GM19397 (cell line): ENCODE measurements around the gene BRD4.

Experiments
- ATAC-seq: cut with Tn5 transposase; IDR thresholded peaks from one replicate; pipeline ENCODE4 v1.9.1; 2021; ENCODE audit warnings: mild to moderate bottlenecking, moderate library complexity; ENCODE audit not compliant: unreplicated experiment

BRD4 gene

GRCh38 chr19:15274477-15274876, 57.9 kb downstream of the BRD4 start:
- no peak for ATAC-seq

GRCh38 chr19:15269806-15270205, 62.5 kb downstream of the BRD4 start:
- ATAC-seq = no peak

DNA sequence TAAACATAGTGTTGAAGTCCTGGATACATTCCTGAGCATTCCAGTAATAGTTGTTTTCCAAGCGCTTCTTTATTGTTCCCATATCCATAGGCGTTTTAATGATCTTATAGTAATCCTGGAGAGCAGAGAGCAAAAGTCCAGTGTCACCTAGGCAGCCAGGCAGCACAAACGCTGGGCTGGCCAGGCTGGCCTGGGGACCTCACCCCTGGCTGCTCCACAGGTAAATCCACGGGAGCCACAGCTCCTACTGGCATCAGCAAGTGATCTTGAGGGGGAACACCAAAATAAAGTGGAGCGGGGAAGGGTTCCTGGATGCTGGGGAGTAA, 63.4 kb downstream of the BRD4 start:
- ATAC-seq = no peak

- no peak for ATAC-seq
These were observed 64.0 kb downstream of the BRD4 start for GRCh38 chr19:15268192-15268927.

GRCh38 chr19:15266683-15267082, 65.7 kb downstream of the BRD4 start:
- ATAC-seq = no peak

GRCh38 chr19:15265850-15266248, 66.5 kb downstream of the BRD4 start:
- ATAC-seq = no peak

GRCh38 chr19:15265214-15265849, 67.0 kb downstream of the BRD4 start:
- ATAC-seq = no peak

DNA sequence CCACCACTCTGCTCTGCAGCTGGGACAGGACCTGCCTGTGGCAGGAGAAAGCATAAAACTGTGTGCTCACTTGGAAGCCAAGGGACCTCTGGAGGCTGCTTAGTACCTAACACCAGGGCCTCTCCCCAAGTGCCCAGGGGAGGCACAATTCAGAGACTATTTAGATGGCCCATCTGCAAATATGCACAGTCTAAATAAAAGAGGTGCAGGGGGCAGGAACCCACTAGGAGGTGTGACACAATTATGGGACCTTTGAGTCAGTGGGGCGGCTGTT, 67.5 kb downstream of the BRD4 start:
- no peak for ATAC-seq

DNA sequence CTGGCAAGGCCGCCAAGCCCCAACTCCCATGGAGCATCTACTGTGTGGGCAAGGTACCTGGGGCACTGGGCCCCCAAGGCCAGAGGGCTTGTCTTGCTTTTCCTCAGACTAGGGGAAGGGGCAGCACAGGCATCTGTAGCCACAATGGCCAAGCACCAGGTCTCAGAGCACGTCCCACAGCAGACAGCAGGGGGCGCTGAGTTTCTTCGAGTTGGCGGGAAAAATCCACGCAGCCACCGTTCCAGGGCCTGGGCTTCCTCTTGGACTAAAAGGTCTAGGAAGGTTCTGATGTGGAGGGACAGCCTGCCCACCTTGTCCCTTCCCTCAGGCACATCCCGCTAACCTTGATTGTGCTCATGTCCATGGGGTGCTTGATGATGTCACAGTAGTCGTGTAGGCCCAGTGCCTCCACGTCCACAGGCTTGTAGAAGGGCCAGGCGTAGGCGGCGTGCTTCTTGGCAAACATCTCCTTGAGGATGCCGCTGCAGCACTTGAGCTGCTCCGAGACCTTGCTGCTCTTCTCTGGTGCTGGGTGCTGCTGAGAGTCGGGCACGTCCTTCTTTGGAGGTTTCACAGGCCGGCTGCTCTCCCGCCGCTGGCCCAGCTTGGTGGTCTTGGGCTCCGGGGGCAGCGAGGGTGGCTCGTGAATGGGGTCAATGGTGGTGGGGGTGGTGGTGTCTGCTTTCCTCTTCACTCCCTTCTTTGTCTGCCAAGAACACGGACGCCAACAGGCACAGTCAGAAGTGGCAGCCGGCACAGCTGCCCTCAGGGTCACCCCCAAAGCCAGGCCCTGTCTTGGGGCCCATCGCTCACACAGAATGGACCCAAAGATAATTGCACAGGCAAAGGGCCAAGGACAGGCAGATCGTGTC, 68.0 kb downstream of the BRD4 start:
- ATAC-seq = no peak

DNA sequence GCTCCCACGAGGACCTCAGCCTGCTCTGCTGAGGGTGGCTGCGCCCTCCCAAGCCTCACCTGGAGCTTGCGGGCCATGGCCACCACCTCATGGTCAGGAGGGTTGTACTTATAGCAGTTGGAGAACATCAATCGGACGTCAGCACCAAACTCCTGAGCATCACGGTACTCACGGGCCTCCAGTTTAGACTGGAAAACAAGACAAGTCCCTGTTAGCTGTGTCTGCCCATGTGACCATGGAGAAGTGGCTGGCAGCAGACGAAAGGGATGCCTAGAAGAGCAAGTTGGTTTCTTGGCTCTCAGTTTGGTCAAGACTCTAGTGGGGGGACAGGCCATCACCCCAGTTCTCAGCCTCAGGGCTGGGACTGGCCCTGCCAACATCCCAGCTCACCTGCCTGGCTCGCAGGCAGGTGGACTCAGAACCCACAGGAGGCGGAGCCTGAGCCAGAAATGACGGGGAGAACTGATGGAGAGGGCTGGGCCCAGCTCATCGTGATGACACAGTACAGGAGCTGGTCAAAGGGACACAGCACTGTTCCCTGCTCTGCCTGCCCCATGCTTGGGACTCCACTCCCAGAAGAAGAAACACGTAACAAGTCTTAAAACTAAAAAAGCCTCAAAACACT, 68.9 kb downstream of the BRD4 start:
- ATAC-seq = no peak

- ATAC-seq = no peak
These were observed 70.3 kb downstream of the BRD4 start for GRCh38 chr19:15262011-15262410.

DNA sequence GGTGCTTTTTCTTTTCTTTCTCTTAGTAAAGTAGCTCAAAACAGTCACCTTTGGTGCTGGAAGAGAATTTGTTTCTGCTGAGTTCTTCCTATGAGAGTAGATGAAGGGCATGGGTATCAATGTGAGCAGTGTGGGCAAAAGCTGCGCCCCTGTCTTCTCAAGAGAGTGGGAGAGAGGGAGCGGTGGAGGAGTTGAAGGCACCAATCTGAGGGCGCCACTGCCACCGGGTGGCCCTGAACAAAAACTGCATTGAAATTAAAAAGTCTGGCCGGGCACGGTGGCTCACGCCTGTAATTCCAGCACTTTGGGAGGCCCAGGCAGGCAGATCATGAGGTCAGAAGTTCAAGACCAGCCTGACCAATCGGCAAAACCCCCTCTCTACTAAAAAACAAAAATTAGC, 71.4 kb downstream of the BRD4 start:
- no peak for ATAC-seq

DNA sequence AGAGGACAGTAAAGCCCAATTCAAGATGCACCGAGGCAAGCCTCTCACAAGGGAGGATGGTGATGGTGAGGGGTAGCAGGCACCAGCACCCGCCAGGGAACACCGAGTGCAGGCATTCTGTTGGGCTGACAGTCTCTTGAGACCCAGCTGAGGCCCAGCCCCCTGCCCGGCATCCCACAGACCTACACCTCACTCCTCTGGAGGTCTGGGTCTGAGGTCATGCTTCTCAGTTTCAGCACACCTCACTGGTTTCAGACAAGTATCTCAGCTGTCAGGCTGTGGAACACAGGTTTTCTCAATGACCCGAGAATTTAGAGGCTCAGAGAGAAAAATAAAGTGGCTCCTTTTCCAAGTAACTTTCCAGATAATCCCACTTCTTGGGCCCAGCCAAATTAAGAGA, 72.4 kb downstream of the BRD4 start:
- ATAC-seq = no peak

- no peak for ATAC-seq
These were observed 74.6 kb downstream of the BRD4 start for GRCh38 chr19:15257782-15258181.

GRCh38 chr19:15256708-15257331, 75.5 kb downstream of the BRD4 start:
- no peak for ATAC-seq

- ATAC-seq = no peak
These were observed 76.9 kb downstream of the BRD4 start for GRCh38 chr19:15255359-15255990.

DNA sequence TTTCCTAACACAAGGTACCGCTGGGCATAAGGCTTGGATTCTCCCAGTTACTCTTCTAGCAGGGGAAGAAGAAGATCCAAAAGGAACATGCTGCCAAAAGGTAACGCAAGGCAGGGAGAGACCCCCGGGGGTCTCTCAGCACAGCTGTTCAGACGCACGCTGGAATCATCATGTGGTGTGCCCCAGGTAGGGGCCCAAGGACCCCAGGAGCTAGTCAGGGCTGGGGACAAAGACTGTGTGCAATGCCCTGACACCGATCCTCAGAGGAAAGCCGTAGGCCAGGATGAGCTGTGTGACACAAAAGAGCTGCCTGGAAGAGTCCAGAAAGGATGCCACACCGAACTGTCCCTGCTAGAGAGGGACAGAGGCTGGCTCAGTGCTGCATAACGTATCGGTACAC, 77.8 kb downstream of the BRD4 start:
- ATAC-seq = no peak

GRCh38 chr19:15253513-15253912, 78.8 kb downstream of the BRD4 start:
- ATAC-seq = no peak

GRCh38 chr19:15253061-15253460, 79.3 kb downstream of the BRD4 start:
- no peak for ATAC-seq

DNA sequence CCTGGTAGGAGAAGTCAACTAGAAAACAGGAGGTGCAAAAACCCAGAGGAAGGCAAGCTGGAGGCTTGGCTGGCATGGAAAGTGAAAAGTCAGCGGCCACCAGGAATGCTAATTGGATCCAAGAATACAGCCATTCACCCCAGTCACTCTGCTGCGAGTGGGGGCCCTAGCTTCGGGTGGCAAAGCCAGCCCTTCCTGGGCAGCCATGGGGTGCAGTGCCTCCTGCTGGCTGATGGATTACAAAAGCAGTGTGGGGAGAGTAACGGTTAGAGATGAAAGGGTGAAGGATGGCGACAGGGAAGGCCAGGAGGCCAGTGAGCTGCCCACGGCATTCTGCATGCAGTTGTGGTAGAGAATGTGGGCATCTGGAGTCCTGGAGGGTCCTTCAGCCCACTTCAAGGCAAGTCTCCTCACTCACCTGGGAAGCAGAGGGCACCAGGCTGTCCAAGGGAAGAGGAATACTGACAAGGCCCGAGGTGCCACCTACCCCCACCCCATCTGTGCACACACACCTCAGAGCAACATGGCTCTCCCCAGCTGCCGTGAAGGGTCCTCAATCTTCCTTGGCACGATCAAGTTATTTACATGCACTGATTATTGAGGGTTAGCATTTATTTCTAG, 79.8 kb downstream of the BRD4 start:
- no peak for ATAC-seq
